Measurements from ENCODE around the gene RALGDS. TPM values are rescaled to one million over a fixed set of nuclear protein-coding genes. Genes with fewer than 3 reads are reported as not detected.

The RALGDS gene
- total RNA-seq, 4 donors from 2014 or later = 44.8 to 53.0 (median 49.8) TPM

- H3K36me3 ChIP-seq = peaks cover 0 to 94% of the 10 kb centered on the region in 2 donors
- no peak overlapping the region for H3K4me3 ChIP-seq
- H3K4me1 ChIP-seq = peaks cover 0 to 9% (median 0%) of the 10 kb centered on the region in 3 donors
- no peak overlapping the region for H3K27ac ChIP-seq
- H3K27me3 ChIP-seq = no peaks in the 10 kb centered on the region
- no peak for ATAC-seq
- WGBS, 2 donors (ENCODE audit: low coverage in 1 of 2) = 70 to 100% methylated on average over 4 to 5 of the region's 13 CpGs
- TF ChIP-seq POLR2AphosphoS5 (IDR thresholded peaks at IDR 0.05) (no peak), EP300 (IDR thresholded peaks at IDR 0.05) (no peak)
- H3K9me3 ChIP-seq = peaks cover 0 to 11% (median 0%) of the 10 kb centered on the region in 3 donors
Observed at GRCh38 chr9:133100506-133101355, 20.3 kb downstream of the RALGDS start.

GRCh38 chr9:133099726-133100505 is 21.1 kb downstream of the RALGDS start:
- WGBS, 2 donors (ENCODE audit: low coverage in 1 of 2) = 84 to 88% methylated on average over 1 to 2 of the region's 12 CpGs
- ATAC-seq = no peak

GRCh38 chr9:133098871-133099270 is 22.2 kb downstream of the RALGDS start:
- ATAC-seq = no peak
- H3K27me3 ChIP-seq = no peaks in the 10 kb centered on the region
- H3K27ac ChIP-seq = no peak overlapping the region
- H3K4me3 ChIP-seq = no peak overlapping the region
- 83% methylated on average over 1 of the region's 5 CpGs; no CpG with 5 or more reads in 1 of the 2 donors for WGBS, 2 donors (ENCODE audit: low coverage in 1 of 2)
- peaks cover 0 to 7% (median 0%) of the 10 kb centered on the region in 3 donors for H3K4me1 ChIP-seq
- H3K36me3 ChIP-seq = peaks cover 0 to 76% of the 10 kb centered on the region in 2 donors
- TF ChIP-seq CTCF (IDR thresholded peaks at IDR 0.05) (no peak), POLR2A (IDR thresholded peaks at IDR 0.05) (no peak), EP300 (IDR thresholded peaks at IDR 0.05) (no peak), POLR2AphosphoS5 (IDR thresholded peaks at IDR 0.05) (no peak)
- peaks cover 0 to 16% (median 0%) of the 10 kb centered on the region in 3 donors for H3K9me3 ChIP-seq

More at GRCh38 chr9:133099726-133100505, 21.1 kb downstream of the RALGDS start:
- H3K9me3 ChIP-seq = peaks cover 0 to 16% (median 0%) of the 10 kb centered on the region in 3 donors
- no peaks in the 10 kb centered on the region for H3K27me3 ChIP-seq
- no peak overlapping the region for H3K27ac ChIP-seq
- TF ChIP-seq EP300 (IDR thresholded peaks at IDR 0.05) (no peak), POLR2A (IDR thresholded peaks at IDR 0.05) (no peak), POLR2AphosphoS5 (IDR thresholded peaks at IDR 0.05) (no peak), CTCF (IDR thresholded peaks at IDR 0.05) (no peak)
- peaks cover 0 to 86% of the 10 kb centered on the region in 2 donors for H3K36me3 ChIP-seq
- H3K4me1 ChIP-seq = peaks cover 0 to 9% (median 0%) of the 10 kb centered on the region in 3 donors
- no peak overlapping the region for H3K4me3 ChIP-seq

GRCh38 chr9:133098104-133098754 is 22.8 kb downstream of the RALGDS start:
- peaks cover 0 to 69% of the 10 kb centered on the region in 2 donors for H3K36me3 ChIP-seq
- TF ChIP-seq POLR2A (IDR thresholded peaks at IDR 0.05) (no peak), POLR2AphosphoS5 (IDR thresholded peaks at IDR 0.05) (no peak), CTCF (IDR thresholded peaks at IDR 0.05) (no peak), EP300 (IDR thresholded peaks at IDR 0.05) (no peak)

More at GRCh38 chr9:133098104-133098754, 22.8 kb downstream of the RALGDS start:
- peaks cover 0 to 16% (median 0%) of the 10 kb centered on the region in 3 donors for H3K9me3 ChIP-seq
- no peak overlapping the region for H3K27ac ChIP-seq
- H3K4me1 ChIP-seq = peaks cover 0 to under 1% (median 0%) of the 10 kb centered on the region in 3 donors
- ATAC-seq = no peak
- WGBS, 2 donors (ENCODE audit: low coverage in 1 of 2) = 86% methylated on average over 6 of the region's 16 CpGs; no CpG with 5 or more reads in 1 of the 2 donors
- no peak overlapping the region for H3K4me3 ChIP-seq
- no peaks in the 10 kb centered on the region for H3K27me3 ChIP-seq

Measured in gastroesophageal sphincter (tissue), 4 donors.